ENCODE data around the gene KCNQ1.

KCNQ1 gene

GRCh38 chr11:2524446-2525165 is 79.8 kb downstream of the KCNQ1 start:
- peak; percentile 29 for DNase-seq (ENCODE audit: low spot score)

- no peak for DNase-seq (ENCODE audit: low spot score)
These were observed 80.5 kb downstream of the KCNQ1 start for GRCh38 chr11:2525166-2525861.

- no peak for DNase-seq (ENCODE audit: low spot score)
These were observed 81.4 kb downstream of the KCNQ1 start for GRCh38 chr11:2525941-2526807.

DNA sequence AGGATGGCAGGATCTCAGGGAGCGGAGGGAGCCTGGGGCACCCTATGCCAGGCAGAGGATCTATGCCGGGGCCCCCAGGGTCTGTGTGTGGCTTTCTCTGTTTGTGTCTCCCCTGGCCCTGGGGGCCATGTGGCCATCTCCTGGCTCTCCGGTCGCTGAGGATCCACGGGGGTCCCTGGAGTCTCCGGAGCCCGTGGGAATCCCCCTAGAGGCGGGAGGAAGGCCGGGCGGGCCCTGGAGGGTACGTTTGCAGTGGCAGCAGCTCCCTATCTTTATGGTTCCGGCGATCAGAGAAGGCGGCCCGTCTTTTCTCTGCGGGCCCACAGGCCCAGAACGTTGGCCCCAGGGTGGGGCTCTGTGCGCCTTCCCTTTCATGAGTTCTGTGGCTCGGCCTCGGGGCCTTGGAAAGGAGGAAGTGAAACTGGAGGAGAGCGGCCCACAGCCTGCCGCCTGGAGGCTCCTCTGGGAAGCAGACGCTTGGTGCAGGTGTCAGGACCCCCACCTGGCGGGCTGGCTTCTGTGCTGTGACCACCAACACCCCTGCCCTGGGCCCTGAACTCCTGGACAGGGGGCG is 82.1 kb downstream of the KCNQ1 start:
- DNase-seq (ENCODE audit: low spot score), result no peak

DNA sequence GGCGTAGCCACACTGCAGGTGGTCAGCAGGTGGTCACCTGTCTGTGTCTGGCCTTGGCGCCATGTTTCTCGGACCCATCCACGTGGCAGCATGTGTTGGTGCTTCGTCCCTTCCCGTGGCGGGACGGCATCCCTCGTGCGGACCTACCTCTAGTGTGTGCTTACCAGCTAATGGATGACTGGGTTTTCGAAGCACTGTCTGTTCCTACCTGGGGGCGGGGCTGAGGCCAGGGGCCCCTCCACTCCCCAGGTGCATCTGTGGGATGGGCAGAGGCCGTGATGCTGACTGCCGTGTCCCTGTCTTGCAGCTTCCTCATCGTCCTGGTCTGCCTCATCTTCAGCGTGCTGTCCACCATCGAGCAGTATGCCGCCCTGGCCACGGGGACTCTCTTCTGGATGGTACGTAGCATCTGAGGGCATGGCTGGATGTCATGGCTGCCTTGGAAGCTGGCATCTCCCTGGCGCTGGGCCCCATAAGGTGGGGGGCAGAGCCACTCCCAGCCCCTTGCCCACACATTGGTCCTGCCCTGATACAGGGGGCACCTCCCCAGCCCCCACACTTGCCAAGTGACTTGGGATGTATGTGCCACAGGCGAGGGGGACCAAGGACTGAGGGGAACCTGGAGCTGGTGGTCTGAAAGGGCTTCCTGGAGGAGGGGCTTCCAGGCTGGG is 82.9 kb downstream of the KCNQ1 start:
- no peak for DNase-seq (ENCODE audit: low spot score)

DNA sequence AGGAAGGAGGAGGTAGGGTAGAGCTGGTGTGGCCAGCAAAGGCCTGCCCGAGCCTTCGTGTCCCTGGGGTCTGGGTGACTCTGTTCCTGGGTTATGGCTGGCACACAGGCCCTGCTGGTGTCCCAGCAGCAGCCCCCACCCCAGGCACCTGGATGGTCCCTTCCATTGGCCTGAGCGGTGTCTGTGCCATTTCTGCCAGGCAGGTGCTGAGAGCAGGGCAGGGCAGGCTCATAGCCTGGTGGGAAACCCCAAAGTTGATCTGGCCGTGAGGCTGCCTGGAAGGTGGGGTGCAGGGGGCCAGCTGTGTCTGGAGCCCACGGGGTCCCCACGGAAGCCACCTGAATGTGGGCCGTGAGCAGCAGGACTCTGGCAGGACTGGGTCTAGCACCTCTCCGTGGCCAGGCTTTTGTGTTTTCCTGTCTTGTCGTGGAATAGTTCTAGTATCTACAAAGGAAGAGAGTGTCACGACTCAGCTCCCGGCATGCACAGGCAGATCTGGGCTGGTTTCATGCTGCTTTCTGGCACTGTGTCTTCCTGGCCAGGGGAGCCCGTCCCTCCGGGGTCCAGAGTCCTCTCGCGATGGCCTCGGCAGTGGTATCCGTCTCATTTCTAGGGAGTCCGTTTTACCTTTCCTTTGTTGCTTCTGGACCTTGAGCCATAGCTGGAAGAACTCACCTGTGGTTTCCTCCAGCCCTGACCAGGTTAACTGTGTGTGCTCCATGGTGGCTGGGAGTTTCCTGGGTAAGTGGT is 83.7 kb downstream of the KCNQ1 start:
- DNase-seq (ENCODE audit: low spot score), result no peak

DNA sequence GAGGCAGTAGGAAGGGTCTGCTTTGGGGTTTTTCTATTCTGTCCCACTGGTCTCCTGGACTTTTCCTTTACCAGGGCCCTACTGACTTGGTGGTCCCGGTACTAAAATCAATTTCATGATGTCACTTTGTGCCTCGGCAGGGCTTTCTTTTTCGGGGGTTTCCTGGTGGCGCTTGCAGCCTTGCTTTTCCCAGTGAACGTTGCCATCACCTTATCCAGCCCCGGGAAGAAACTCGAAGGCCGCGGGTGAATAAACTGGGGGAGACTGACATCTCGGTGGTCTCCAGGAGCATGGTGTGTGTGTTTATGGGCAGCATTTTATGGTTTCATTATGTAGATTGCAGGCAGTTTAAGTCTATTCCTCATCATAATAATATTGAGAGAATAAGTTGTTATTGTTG is 84.4 kb downstream of the KCNQ1 start:
- no peak for DNase-seq (ENCODE audit: low spot score)

DNA sequence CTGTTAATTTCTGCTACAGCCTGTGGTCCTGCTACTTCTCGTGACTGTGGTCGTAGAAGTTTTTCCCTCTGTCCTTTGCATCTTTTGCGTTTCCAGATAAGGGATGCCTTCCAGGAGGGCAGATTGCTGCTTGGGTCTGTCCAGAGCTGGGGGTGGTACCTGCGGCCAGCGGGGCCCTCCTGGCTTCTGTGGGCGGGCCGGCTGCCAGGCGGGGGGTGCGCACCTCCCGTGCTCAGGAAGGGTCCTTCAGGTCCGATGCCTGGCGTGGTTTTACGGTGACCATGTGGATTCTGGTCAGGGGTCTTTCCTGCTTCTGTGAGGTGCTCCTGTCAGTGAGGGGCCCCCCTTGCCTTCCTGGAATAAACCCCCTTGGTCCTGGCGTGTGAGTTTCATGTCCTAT is 84.8 kb downstream of the KCNQ1 start:
- DNase-seq (ENCODE audit: low spot score), result no peak

- no peak for DNase-seq (ENCODE audit: low spot score)
These were observed 85.5 kb downstream of the KCNQ1 start for GRCh38 chr11:2530131-2530854.

DNA sequence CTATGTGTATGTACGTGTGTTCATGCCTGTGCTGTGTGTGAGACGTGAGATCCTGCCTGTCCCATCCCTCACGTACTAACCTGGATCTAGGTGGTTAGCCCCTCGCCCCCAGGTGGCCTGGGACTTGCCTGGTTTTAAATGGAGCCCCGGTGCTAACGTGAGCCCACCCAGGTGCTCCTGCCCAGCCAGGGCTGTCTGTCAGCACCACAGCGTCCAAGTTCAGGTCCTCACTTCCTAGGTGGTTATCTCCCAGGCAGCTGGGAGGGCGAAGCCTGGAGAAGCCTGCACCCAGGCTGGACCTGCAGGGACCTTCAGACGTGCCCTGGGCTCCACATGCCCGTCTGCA is 86.0 kb downstream of the KCNQ1 start:
- no peak for DNase-seq (ENCODE audit: low spot score)

DNA sequence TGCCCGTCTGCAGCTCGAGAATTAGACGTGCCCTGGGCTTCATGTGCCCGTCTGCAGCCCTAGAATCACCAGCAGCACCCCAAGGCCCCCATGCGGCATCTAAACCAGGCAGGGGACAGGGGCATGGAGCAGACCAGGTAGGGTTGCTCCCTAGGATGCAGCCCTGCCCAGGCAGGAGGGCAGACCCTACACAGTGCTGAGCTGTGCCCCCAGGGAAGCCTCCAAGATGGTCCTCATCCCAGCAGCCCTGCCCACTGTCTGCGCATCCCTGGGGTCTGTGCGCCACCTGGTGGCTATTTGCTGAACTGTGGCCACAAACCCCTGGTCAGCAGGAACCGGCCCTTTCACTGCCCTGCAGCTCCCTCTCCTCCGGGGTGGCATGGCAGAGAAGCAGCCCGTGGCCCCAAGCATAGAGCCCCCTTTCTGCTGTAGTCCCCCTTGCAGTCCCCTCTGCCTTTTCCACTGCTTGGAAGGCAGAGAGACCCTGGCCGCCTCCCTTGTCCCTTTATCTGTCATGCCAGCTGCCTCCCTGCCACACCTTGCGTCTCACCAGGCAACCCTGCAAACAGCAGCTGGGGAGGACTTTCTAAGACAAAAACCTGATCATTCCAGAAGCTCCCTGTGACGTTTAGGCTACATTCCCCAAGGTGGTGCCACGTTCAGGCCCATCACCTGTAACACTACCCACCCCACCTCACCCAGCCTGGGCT is 86.6 kb downstream of the KCNQ1 start:
- peak; percentile 82 for DNase-seq (ENCODE audit: low spot score)

GRCh38 chr11:2531987-2532703 is 87.3 kb downstream of the KCNQ1 start:
- no peak for DNase-seq (ENCODE audit: low spot score)

GRCh38 chr11:2532704-2533586 is 88.1 kb downstream of the KCNQ1 start:
- peak; percentile 90 for DNase-seq (ENCODE audit: low spot score)

DNA sequence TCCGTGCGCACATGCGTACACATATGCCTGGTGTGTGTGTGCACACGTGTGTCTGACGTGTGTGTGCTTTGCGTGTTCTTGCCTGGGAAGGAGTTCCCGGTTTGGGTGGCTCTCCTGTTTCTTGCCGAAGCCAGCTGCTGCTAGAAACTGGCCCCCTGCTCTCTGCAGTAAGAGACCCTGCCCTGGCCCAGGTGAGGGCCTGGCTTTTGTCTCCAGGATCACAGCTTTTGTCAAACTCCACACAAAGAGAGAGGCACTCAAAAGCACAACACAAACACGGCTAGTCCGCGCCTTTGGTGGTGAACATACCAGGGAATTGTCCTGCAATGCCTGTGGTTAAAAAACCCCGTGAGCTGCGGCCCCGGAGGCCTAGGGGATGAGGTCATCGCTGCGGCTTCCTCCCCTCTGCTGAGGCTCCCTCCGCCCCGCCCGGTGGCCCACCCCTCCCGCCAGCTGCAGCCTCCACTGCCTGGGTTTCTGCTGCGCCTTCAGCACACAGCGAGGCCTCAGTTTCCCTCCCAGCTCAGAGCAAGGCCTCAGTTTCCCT is 88.9 kb downstream of the KCNQ1 start:
- no peak for DNase-seq (ENCODE audit: low spot score)

GRCh38 chr11:2534134-2534956 is 89.5 kb downstream of the KCNQ1 start:
- no peak for DNase-seq (ENCODE audit: low spot score)

GRCh38 chr11:2534957-2535672 is 90.3 kb downstream of the KCNQ1 start:
- DNase-seq (ENCODE audit: low spot score), result no peak

Data from D341Med (cell line).